ENCODE results near the gene STN1. TPM values are rescaled to one million over a fixed set of nuclear protein-coding genes. Genes with fewer than 3 reads are reported as not detected.

Gene STN1
- total and polyA plus RNA-seq, 2 of the 4 experiments (the other 2 are of a cell fraction) = 17.8 to 32.3 TPM

- TF ChIP-seq MAFK (IDR thresholded peaks at IDR 0.05; ENCODE audit: low read depth, low read length) = no peak
These were observed 507 bp downstream of the STN1 start (continued) for GRCh38 chr10:103917302-103918052.

GRCh38 chr10:103916876-103917275 lies 1.1 kb downstream of the STN1 start:
- Histone ChIP-seq H2AK5ac (ENCODE audit: low read depth, low read length) (no peak overlapping the region; the same call in 1 of the 2 replicates), H3K9me3 (ENCODE audit: control insufficient read depth, insufficient read depth, low read length) (no peaks in the 10 kb centered on the region), H2BK15ac (ENCODE audit: low read depth, low read length) (no peak overlapping the region), H3K9me1 (ENCODE audit: insufficient read depth, low read length) (0 out of 2 replicates have a peak, but pooled peaks cover 4% of the 10 kb centered on the region), H2BK5ac (ENCODE audit: low read depth, low read length, poor library complexity, severe bottlenecking) (peak overlapping the region; percentile 72), H4K8ac (ENCODE audit: low read depth in 2 of 2, low read length in 2 of 2) (peak overlapping the region in 1 of 2 experiments; percentile 31; a peak in 1 of 4 replicates), H3K27me3 (ENCODE audit: control insufficient read depth, insufficient read depth, low read length) (no peaks in the 10 kb centered on the region), H3K4me1 (ENCODE audit: control insufficient read depth, insufficient read depth, low read length) (peaks cover 6% of the 10 kb centered on the region), H3K36me3 (ENCODE audit: control insufficient read depth, insufficient read depth, low read length) (no peaks in the 10 kb centered on the region), H3K4ac (ENCODE audit: low read depth, low read length) (peak overlapping the region; percentile 38; the same call in 1 of the 2 replicates), H3K18ac (ENCODE audit: low read depth, low read length) (no peak overlapping the region), H2AFZ (replicated peaks; ENCODE audit: low read length, poor library complexity) (no peak overlapping the region), H3K79me1 (ENCODE audit: low read depth in 1 of 2, low read length in 2 of 2) (peaks cover 19 to 27% of the 10 kb centered on the region in 2 experiments), H2BK20ac (ENCODE audit: low read depth, low read length) (no peak overlapping the region), H3K4me2 (ENCODE audit: low read depth, low read length) (peak overlapping the region; percentile 84), H4K20me1 (ENCODE audit: insufficient read depth, low read length) (no peaks in the 10 kb centered on the region), H2AK9ac (replicated peaks; ENCODE audit: low read depth, low read length, poor library complexity) (no peak overlapping the region), H3K14ac (replicated peaks; ENCODE audit: low read depth, low read length) (peak overlapping the region; percentile 17; the same call in 1 of the 2 replicates), H3K23ac (ENCODE audit: low read depth, low read length) (no peak overlapping the region), H3K27ac (ENCODE audit: insufficient read depth, low read length) (peak overlapping the region; percentile 39; the same call in 1 of the 2 replicates), H3K56ac (ENCODE audit: extremely low read depth, insufficient read depth, low read length) (no peak overlapping the region), H4K91ac (ENCODE audit: insufficient read depth, low read depth, low read length) (no peak overlapping the region), H3K4me3 (ENCODE audit: insufficient read depth, low read depth, low read length) (no peak overlapping the region; the same call in 1 of the 2 replicates), H3K9ac (ENCODE audit: low read depth, low read length) (0 out of 2 replicates have a peak overlapping the region, but pooled peaks have one; percentile 31), H2BK120ac (ENCODE audit: low read depth, low read length) (no peak overlapping the region), H4K5ac (ENCODE audit: low read depth, low read length) (no peak overlapping the region)
- intact Hi-C loops (cut with micrococcal nuclease) (loop anchor here (5.0 kb wide), 1 partner anchor 50 kb away; the partner anchor contains the start of gene SLK), in situ Hi-C loops (cut with MboI; ENCODE audit: low sequenced_read_pairs) (no loop called here), dilution Hi-C loops (cut with HindIII; ENCODE audit: low sequenced_read_pairs, unreplicated experiment) (no loop called here)
- TF ChIP-seq USF2 (IDR thresholded peaks at IDR 0.05; ENCODE audit: low read depth, low read length) = no peak
- TF ChIP-seq BHLHE40 (IDR thresholded peaks at IDR 0.05; ENCODE audit: low read depth, low read length) = no peak
- TF ChIP-seq SMC3 (IDR thresholded peaks at IDR 0.05; ENCODE audit: low read depth, low read length) = no peak
- DNase-seq = no peak
- no peak for ATAC-seq (ENCODE audit: low read depth)
- BruUV-seq (replicated peaks) = TSS peak; percentile 24
- ChIA-PET POLR2A (ENCODE audit: unreplicated experiment) (no interaction called here), CTCF (interaction anchor here (0.6 kb wide), 1 partner anchor 125 kb away, joined by 10 read pairs; no protein-coding TSS in a partner anchor)
- WGBS, 2 experiments (ENCODE audit: extremely low coverage in 2 of 2, insufficient read length in 1 of 2) = no CpG with 5 or more reads among the region's 2 CpGs

All from IMR-90 (cell line).